H1 (cell line): ENCODE measurements around the gene ACTL6A. TPM values are rescaled to one million over a fixed set of nuclear protein-coding genes. Genes with fewer than 3 reads are reported as not detected.

Experiments used
- CBX8 ChIP-seq: fragments of 300-800, 300-1000 bp; sonication (generic); IDR thresholded peaks from 2 replicates; pipeline ENCODE4 v1.7.1; 2016; ENCODE audit warnings: low read depth, low read length, borderline replicate concordance
- RBBP5 ChIP-seq: IDR thresholded peaks from 2 replicates; pipeline ENCODE4 v1.7.1; 2012; ENCODE audit warnings: low read depth, mild to moderate bottlenecking, inconsistent platforms, low read length, moderate library complexity, borderline replicate concordance
- SIRT6 ChIP-seq: IDR thresholded peaks from one replicate; pipeline ENCODE4 v1.7.1; 2012; ENCODE audit warnings: low read length, inconsistent platforms
- TAF7 ChIP-seq: optimal IDR thresholded peaks from 2 replicates; pipeline ENCODE3; 2011; ENCODE audit warnings: low read depth, mild to moderate bottlenecking, inconsistent platforms, low read length, moderate library complexity, borderline replicate concordance
- polyA plus RNA-seq, 7 experiments: library from polyadenylated mRNA; depleted of rRNA in 3 of 7; stranded (reverse) in 5 of 7; unstranded in 2 of 7; fragments of >200 nt in 5 of 7; fragments of 200-250 nt in 2 of 7; gene quantifications; 1 replicate in 5 of 7; 2 replicates in 1 of 7; 4 replicates in 1 of 7; pipeline versions ENCODE4 v1.2.1 to v1.2.3, GENCODE V29; 2011 to 2013; ENCODE audit warnings: missing spikeins in 2 of 7, mixed read lengths in 2 of 7
- total RNA-seq: library from RNA; stranded (reverse); fragmentation: NEBNext Ultra II Directional; extraction: Animal tissue kit (Norgen Biotek cat#: 25700); gene quantifications from 2 replicates; pipeline ENCODE4 v1.2.1, GENCODE V29; 2021

ACTL6A gene
- total and polyA plus RNA-seq, 2 of the 8 experiments (the other 6 are each of a cell fraction or from before 2014, with no cell fraction given) = 76.9 to 99.5 TPM

GRCh38 chr3:179622023-179622422 lies 59.3 kb downstream of the ACTL6A start (continued):
- TF ChIP-seq RBBP5 (no peak), CBX8 (no peak), TAF7 (no peak), SIRT6 (no peak)
